SKM-1 (cell line): ENCODE results near the gene CACNA2D1.
A peak's percentile ranks its signal among the peaks of the same experiment; 100 is the strongest.

Experiments
- DNase-seq: peaks from one replicate; lab custom pipeline; 2025; ENCODE audit not compliant: unreplicated experiment; lab: John Stamatoyannopoulos, UW

The CACNA2D1 gene

DNA sequence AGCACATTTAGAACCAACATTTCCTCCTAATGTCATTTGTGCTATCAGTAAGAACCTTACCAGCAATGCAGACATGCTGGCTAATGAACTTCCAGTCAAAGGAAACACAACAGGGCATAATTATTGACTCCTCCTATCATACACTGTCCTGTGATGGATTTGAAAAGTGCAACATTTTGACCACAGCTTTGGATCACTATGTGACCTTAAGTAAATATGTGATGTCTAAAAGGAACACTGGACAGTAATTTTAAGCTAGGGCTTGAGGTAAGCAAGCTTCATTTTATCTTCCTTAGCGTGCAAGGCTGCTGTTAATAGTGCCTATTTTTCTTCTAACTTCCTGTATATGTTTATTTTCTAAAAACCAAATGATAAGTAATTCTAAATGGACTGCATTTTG, 433.2 kb downstream of the CACNA2D1 start:
- no peak for DNase-seq

DNA sequence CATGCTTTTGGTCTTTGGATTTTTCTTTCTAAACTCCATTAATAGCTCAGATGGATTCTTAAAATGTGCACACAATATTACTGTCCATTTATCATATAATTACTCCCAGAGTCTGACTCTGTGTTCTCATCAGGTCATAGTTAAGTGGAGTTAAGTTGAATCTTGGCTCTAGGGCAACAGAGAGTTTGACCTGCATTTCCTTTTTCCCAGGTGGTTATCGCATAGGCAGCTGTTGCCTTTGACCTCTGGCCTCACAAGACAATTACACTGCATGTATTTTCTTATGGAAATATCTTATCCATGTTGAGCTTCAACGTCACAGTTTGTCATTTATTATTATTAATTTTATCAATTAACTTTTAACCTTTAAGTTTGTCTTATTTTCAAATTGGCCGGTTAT, 436.3 kb downstream of the CACNA2D1 start:
- no peak for DNase-seq

DNA sequence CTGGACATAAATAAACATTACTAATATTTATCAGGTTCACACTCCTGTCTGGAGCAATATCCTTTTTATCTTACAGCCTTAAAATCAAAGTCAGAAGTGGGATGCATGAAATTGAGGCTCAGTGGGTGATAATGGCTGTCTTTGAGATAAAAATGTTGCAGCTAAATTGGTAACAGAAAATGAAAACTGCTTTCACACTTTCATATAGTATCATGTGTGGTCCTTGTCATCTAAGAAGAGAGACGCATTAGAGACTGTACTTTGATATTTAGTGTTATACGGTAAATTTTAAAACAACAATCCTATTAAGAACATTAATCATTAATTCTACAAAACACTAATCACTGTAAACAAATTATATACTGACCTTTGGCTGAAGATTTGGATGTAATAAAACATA, 438.5 kb downstream of the CACNA2D1 start:
- DNase-seq: no peak

DNA sequence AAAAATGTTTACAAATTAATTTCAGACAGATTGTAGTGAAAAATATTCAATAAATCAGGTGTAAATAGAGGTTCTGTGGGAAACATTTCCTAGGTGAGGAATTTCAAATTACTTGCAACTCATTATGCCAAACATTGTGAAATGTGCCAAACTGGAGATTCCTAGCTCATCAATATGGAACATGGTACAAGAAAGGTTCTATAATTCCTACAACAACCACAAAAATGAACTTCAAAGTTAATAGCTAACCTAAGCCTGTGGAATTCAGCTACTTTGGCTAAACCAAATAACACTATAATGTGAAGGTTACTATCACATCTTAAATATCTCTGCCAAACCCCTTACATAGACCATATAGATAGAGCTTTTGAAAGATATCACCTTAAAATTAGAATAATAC, 450.4 kb downstream of the CACNA2D1 start:
- DNase-seq: no peak

DNA sequence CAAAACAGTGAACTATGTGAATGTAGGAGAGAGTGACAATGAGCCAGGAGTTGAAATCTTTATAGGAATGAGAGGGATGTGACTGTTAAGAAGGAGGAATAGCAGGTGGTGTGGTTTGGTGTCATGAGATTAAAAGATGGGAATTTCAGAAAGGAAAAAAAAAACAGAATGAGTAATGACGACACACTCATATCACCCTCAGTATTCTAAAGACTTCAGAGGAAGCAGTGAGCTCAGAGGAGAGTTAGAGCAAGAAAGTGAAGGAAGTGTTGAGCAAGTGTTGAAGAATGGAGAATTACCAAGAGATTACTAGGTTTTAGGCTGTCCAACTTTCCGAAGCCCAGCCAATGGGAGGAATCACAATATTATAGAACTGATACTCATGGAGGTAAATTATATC, 453.2 kb downstream of the CACNA2D1 start:
- DNase-seq: peak; percentile 24

DNA sequence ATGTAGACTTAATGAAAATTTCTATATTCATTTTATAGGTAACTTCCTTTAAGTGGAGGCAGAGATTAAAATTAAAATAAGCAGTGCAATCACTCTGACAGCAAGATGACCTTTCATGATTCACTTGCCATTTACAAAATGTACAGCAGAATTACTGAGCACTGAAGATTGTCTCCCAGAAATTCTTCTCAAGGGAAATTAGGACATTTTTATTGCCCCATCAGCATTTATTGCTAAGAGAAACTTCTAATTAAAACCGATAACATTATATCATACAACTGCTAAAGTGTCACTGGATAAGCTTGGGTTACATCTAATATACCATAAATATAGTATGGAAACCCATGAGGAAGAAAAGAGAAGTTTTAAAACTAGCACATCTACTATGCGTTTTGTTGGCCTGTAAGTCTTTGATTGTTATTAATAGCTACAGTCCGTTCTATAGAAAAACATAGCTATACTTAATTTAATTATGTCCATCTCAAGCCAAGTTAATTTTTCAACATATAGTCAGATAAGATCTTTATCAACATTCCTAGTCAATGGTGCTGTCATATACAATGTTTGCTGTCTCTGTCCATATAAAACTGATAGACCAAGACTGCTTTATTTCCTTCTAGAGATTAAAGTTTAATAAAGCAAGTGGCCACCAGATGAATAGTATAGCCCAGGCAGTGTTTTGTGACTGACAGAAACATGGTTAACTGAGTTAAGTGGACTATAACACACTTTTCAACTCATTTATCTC, 456.7 kb downstream of the CACNA2D1 start:
- no peak for DNase-seq

DNA sequence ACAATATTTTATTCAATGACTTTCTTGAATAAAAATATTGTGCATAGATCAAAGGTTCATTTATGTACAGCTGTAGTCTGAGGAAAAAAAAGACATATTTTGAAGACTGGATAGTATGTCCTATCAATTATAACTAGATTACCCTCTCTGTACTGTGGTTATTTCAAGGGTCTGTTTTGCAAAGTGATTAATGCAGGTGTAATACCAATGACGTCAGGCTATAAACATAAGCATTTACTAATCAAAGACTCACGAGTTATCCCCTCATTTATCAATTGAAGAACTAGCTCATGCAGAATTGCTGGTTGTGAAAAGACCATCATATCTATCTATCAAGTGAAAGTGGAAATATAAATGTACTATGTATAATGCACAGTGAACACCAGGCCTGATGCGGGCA, 460.2 kb downstream of the CACNA2D1 start:
- DNase-seq: no peak

DNA sequence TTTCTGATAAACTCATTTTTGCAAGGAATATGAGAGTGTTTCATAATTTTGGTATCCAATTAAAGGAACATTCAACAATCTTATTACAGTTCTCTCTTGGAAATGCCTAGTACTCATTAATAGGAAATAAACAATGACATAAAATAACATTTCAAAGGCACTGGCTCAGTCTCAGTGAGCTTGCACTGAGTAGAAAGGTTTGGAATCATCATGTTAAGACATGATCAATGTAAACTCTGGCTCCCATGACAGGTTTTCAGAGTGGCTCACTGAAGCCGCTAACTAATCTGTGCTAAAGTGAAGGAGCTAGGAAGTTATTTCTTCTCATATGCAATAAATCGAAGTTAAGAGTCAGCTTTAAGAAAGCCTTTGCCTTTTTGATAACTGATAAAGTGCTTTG, 470.5 kb downstream of the CACNA2D1 start:
- DNase-seq: no peak

DNA sequence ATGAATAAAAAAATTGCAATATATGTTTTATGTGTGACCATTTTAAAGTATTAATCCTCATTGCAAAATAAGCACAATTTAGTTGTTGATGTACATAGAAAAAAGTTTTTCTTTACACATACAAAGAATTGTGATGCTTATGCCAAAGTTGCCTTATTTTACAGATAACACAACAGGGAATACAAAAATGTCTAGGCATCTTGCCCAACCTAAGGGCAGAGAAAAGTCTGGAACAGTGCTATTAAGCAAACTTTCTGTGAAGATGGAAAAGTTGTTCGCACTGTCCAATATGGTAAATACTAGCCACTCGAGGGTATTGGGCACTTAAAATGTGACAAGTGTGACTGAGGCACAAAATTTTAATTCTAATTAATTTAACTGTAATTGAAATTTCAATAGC, 483.6 kb downstream of the CACNA2D1 start:
- DNase-seq: no peak

DNA sequence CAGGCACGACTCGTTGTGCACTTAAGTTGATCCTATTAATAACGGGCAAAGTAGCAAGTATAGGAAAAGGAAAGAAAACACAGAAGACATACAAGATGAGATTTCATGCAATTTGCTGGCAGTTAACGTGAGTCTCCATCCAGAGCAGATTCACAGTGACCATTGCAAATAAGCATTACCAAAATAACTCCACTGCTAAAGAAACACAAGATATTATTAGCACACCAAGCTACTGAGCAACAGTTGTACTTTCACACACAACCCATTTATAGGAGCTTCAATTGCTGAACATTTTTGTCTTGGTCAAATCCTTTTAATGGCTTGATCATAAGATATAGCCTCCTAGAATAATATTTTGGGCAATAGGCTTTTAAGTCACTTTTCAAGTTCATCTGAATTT, 486.1 kb downstream of the CACNA2D1 start:
- DNase-seq: no peak

DNA sequence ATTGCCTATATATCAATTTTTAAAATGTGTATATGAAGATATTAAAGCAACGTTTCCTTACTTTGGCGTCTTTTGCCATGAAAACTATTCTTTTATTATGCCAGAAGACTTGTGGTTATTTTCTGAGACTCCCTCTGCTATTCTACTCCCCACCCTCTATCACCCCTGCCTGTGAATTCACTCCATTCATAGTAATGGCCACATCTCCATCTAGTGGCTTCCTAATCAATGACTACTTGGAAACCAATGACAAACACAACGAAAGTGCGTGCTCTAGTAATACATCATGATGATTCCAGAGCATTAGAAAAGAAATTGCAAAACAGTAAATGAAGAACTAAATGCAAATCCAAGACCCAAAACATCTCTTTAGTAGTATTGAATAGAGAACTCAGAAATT, 487.1 kb downstream of the CACNA2D1 start:
- peak; percentile 39 for DNase-seq

DNA sequence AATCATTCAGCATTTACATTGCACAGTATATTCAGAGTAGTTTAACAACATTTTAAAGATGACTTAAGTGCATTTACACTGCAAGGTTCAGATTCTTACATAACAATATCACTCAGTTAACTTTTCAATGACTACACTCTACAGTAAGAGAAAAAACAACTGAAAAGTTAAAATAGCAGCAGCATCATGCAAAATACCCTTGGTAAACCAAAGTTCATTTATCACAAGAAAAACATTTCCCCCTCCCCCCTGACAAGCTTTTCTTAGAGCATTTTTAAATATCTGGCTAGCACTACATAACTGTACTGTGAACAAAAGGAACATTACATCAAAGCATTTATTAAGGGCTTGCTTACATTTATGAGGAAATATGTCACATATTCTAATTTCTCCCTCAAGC, 494.3 kb downstream of the CACNA2D1 start:
- DNase-seq: no peak

DNA sequence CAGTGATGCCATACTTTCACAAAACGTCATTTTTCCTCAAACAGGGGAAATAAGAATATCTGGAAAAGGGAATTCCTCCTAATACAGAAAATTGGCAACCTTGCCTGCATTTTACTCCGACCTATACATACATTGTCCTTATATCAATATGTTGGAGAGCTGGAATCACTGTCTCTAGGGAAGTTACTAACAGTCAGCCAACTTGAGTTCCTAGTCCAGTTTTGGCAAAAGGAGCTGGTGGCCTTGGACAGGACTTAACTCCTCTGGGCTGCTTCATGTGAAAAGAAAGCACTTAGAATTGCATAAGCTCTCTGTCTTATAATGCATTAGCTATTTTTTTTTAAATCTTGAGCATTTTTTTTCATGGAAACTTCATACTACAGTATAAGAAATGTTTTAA, 499.5 kb downstream of the CACNA2D1 start:
- DNase-seq: no peak

DNA sequence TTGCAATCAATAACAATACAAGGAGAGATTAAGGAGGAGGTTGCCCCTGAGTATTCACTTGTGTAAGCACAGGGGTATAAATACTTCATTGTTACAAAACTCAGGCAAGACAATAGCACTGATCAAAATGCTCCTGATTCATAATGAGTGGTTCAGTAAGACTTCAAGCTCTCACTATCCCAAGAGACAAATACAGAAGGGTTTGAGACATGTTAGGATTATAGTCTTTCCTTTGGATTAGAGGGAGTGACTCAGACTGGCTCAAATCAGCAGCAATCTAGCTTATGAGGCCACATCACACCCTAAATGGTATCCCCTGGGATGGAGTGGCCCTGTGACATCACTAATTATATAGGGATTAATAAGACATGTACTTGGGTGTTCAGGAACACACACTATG, 506.5 kb downstream of the CACNA2D1 start:
- DNase-seq: no peak

DNA sequence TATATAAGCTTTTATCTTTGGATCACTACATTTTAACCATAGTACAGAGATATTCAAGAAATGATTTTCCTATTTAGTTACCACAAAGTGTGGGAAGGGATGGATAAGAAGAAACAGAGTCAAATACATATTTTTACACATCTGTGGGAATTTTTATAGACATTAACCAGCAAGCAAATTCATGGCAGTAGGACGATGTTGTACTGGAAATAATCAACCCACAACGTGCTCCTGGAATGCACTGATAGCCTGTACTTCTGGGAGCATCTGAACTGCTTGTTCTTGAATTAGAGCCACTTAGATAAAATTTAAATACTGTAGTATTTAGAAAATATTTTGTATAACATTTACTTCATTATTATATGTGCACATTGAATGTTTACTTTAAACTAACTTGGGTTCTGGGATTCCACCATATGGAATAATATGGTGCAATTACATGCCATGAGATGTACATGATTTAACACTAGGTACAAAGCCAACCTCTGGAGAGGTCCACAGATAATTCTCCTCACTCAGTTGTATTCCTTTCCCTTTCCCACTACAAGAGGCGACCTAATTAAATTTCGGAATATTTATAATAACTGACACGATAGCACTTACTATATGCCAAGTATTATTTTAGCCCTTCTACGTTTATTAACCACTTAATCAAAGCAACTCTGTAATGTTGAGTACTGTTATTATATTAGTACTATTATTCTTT, 508.8 kb downstream of the CACNA2D1 start:
- DNase-seq: no peak

DNA sequence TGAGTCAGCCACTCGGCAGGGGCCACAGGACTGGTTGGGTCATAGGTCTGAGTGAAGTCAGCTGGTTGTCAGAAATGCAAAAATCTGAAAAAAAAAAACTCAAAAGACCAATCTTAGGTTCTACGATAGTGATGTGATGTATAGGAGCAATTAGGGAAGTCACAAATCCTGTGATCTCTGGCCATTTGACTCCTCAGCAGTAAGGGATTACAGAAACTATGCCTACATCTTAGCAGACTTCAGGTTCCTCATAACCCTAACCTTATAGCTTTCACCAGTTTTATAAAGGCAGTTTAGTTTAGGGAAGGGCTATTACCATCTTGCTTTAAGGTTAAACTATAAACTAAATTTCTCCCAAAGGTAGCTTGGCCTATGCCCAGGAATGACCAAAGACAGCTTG, 510.6 kb downstream of the CACNA2D1 start:
- DNase-seq: no peak

DNA sequence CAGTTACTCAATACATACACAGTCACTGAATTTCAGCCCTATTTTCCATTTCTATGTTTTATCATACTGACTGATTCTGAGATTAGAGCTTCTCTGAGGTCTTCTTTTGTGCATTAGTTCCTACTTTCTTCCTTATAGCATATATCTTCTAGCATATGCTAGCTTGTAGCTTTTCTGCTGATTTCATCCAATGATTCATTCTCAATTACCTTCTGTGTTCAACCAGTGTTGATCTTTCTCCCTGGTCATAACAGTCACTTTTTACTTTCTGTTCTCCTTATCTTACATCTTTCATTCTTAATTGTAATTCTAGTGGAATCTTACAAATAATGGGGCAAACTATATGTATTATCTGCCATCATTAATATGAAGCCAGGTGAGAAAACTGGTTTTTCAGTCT, 514.2 kb downstream of the CACNA2D1 start:
- no peak for DNase-seq

DNA sequence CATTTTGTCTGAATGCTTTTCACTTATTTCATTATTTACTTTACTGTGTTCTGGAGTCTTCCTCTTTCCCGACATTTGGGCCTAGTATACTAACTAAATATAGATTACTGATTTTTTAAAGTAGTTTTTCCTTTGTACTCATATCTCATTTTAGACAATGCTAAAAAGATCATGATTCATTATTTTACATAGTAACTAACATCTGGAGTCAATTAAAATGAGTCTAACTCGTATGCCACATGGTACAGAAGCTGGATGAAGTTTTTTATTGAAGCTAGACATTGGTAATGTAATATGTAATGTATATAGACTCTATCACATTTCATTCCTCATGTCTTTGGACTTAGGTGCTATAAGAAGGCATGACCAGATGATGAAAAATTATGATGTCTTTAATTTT, 517.4 kb downstream of the CACNA2D1 start:
- no peak for DNase-seq

DNA sequence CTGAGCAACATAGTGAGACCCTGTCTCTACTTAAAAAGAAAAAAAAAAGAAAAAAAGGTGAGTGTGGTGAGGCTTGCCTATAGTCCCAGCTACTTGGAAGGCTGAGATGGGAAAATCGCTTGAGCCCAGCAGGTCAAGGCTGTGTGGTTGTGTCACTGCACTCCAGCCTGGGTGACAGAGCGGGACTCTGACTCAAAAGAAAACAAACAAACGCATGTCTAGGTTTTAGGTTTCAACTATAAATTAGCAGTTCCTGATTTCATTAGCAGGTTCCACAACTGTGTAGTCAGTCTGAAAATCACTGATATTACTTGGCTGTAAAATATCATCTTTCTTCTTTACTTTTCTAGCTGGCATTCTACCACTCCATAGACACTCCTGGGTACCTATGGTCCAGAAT, 518.0 kb downstream of the CACNA2D1 start:
- no peak for DNase-seq

DNA sequence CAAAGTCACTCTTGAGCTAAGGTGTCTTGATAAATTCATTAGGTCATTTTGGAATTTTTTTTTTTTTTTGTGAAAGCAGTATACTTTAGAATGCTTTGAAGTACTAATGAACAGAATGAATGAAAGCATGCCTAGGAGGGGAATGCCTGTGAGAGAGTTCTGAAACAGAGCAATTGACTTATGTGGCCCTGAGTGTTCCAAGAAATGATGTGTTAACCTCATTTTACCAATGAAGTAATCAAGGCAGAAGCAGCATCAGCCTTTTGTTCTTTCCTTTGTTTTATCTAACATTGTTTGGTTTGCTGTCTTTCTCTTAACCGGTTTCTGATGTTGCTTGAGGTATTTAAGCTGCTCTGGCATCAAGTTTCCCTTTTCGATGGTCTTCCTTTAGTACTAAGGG, 519.1 kb downstream of the CACNA2D1 start:
- DNase-seq: no peak

DNA sequence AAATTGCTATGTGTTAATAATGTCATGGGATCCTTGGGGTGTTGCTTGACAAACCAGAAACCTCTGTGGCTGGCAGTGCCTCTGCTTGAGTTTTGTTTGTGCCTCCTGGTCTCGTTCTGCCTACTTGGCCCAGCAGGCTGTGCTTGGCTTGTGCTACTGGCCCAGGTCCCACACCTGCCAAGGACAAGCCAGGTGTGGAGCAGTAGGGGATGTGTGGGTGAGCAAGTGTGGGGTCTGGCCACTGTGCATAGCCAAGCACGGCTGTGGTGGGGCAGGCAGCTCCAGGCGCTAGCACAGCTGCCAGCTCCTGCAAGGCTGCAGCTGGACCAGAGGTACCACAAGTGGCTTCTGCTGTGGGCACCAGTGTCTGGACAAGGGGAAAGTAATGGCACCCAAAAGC, 524.1 kb downstream of the CACNA2D1 start:
- no peak for DNase-seq

DNA sequence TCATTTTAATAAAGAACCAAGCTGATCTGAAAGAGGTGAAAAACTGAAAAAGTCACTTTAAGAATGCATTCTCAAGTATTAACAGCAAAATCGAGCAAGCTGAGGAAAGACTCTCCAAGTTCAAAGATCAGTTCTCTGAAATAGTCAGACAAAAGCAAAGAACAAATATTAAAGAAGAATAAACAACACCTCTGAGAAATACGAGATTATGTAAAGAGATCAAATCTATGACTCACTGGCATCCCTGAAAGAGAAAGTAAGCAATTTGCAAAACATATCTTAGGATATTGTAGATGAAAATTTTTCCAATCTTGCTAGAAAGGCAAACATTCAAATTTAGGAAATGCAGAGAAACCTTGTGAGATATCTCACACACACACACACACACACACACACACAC, 535.4 kb downstream of the CACNA2D1 start:
- DNase-seq: no peak

DNA sequence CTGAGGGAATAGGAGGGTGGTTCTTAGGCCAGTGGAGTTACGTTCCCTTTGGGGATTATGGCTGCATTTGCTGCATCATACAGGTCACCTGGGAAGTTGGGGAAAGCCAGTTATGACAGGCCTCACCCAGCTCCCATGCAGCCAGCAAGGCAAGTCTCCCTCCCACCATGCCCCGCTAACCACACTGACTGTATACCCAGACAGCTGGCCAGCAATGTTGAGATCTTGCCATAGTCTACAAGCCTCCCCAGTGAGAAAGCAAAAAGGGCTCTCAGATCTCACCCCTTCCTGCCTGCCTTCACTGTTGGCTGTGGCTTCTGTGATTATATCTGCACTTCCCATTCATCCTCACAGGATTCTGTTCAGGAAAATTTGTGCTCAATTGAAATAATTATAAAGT, 540.5 kb downstream of the CACNA2D1 start:
- no peak for DNase-seq
